HL-60 (cell line): ENCODE measurements around the gene FOLR3.
"Not testable (repeated sequence)": the region's sequence is repeated elsewhere in the genome, so short reads cannot be mapped to it uniquely, and the experiment has no call there.

Source experiments
- DNase-seq, 2 experiments: peaks; one replicate each; pipeline ENCODE4 v3.0.0-alpha.2; 2010 to 2020; ENCODE audit warnings: low read depth in 1 of 2, low spot score in 1 of 2
- H3K27ac ChIP-seq: fragments of 250-450 bp; sonication (Bioruptor Pico); replicated peaks from 2 replicates; pipeline ENCODE4 v1.5.1; 2020; ENCODE audit warnings: mild to moderate bottlenecking, moderate library complexity
- H3K27me3 ChIP-seq: fragments of 250-450 bp; sonication (Bioruptor Pico); 2 replicates; pipeline ENCODE4 v1.5.1; 2021; ENCODE audit warnings: mild to moderate bottlenecking, moderate library complexity; ENCODE audit not compliant: insufficient read depth, poor library complexity, severe bottlenecking
- H3K4me3 ChIP-seq: replicated peaks from 2 replicates; pipeline ENCODE4 v1.5.1; 2011; ENCODE audit warnings: mild to moderate bottlenecking, control low read depth, low read length; ENCODE audit not compliant: insufficient read depth
- GABPA ChIP-seq: IDR thresholded peaks from 2 replicates; pipeline ENCODE4 v1.6.1; 2012; ENCODE audit warnings: low read depth
- POLR2AphosphoS5 ChIP-seq: IDR thresholded peaks from 2 replicates; pipeline ENCODE4 v1.6.1; 2012; ENCODE audit warnings: low read depth
- SPI1 ChIP-seq: IDR thresholded peaks from 2 replicates; pipeline ENCODE4 v1.6.1; 2012; ENCODE audit warnings: low read depth, mild to moderate bottlenecking, borderline replicate concordance
- TF ChIP-seq, protein P1 (sequence below): IDR thresholded peaks from one replicate; pipeline ENCODE4 v1.5.1; 2011; ENCODE audit warnings: low read length, control low read depth, inconsistent platforms; ENCODE audit not compliant: insufficient read depth
- TF ChIP-seq, protein P2 (sequence below): IDR thresholded peaks from 2 replicates; pipeline ENCODE4 v1.6.1; 2012; ENCODE audit warnings: low read depth; ENCODE audit not compliant: insufficient replicate concordance

Gene FOLR3

DNA sequence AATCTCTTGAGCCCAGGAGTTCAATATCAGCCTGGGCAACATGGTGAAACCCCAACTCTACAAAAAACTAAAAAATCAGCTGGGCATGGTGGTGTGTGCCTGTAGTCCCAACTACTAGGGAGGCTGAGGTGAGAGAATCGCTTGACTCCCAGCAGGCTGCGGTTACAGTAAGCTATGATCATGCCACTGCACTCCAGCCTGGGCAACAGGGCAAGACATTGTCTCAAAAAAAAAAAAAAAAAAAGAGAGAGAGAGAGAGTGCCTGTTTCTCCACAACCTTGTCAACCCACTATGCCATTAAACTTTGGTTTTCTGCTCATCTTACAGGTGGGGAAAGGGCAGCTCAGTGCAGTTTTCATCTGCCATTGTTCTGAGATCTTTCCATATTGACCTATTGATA lies 5.1 kb downstream of the FOLR3 start:
- Histone ChIP-seq H3K4me3 (no peak overlapping the region), H3K27me3 (no peaks in the 10 kb centered on the region), H3K27ac (no peak overlapping the region)
- DNase-seq, result no peak
- TF ChIP-seq SPI1 (no peak), GABPA (no peak), POLR2AphosphoS5 (no peak)
- TF ChIP-seq, protein P1, sequence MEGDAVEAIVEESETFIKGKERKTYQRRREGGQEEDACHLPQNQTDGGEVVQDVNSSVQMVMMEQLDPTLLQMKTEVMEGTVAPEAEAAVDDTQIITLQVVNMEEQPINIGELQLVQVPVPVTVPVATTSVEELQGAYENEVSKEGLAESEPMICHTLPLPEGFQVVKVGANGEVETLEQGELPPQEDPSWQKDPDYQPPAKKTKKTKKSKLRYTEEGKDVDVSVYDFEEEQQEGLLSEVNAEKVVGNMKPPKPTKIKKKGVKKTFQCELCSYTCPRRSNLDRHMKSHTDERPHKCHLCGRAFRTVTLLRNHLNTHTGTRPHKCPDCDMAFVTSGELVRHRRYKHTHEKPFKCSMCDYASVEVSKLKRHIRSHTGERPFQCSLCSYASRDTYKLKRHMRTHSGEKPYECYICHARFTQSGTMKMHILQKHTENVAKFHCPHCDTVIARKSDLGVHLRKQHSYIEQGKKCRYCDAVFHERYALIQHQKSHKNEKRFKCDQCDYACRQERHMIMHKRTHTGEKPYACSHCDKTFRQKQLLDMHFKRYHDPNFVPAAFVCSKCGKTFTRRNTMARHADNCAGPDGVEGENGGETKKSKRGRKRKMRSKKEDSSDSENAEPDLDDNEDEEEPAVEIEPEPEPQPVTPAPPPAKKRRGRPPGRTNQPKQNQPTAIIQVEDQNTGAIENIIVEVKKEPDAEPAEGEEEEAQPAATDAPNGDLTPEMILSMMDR, result no peak
- TF ChIP-seq, protein P2, sequence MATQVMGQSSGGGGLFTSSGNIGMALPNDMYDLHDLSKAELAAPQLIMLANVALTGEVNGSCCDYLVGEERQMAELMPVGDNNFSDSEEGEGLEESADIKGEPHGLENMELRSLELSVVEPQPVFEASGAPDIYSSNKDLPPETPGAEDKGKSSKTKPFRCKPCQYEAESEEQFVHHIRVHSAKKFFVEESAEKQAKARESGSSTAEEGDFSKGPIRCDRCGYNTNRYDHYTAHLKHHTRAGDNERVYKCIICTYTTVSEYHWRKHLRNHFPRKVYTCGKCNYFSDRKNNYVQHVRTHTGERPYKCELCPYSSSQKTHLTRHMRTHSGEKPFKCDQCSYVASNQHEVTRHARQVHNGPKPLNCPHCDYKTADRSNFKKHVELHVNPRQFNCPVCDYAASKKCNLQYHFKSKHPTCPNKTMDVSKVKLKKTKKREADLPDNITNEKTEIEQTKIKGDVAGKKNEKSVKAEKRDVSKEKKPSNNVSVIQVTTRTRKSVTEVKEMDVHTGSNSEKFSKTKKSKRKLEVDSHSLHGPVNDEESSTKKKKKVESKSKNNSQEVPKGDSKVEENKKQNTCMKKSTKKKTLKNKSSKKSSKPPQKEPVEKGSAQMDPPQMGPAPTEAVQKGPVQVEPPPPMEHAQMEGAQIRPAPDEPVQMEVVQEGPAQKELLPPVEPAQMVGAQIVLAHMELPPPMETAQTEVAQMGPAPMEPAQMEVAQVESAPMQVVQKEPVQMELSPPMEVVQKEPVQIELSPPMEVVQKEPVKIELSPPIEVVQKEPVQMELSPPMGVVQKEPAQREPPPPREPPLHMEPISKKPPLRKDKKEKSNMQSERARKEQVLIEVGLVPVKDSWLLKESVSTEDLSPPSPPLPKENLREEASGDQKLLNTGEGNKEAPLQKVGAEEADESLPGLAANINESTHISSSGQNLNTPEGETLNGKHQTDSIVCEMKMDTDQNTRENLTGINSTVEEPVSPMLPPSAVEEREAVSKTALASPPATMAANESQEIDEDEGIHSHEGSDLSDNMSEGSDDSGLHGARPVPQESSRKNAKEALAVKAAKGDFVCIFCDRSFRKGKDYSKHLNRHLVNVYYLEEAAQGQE, result no peak

GRCh38 chr11:72141066-72141465 lies 5.5 kb downstream of the FOLR3 start:
- H3K27ac ChIP-seq, result no peak overlapping the region
- no peak for DNase-seq
- TF ChIP-seq, protein P1, result no peak
- TF ChIP-seq POLR2AphosphoS5 (no peak), GABPA (no peak), SPI1 (no peak)
- TF ChIP-seq, protein P2, result no peak

DNA sequence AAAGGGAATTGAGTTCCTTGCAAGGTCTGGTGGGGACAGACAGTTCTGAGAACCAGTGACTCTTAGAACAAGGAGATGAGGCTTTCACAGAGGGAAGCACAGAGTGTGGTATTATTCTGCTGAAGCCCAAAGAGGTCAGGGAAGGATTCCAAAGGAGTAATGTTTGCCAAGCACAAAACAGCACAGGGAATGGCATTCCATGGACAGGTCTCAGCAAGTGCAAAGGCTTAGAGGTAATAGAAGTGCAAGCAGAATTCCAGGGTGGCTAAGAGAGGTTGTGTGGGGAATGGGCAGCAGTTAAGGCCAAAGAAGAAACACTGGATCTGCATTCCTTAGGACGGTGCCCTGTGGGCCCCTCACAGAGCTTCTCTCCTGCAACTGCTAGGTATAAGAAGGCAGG lies 6.6 kb downstream of the FOLR3 start:
- H3K27ac ChIP-seq, H3K4me3 ChIP-seq, DNase-seq, H3K27me3 ChIP-seq: not testable (repeated sequence)

More at GRCh38 chr11:72141066-72141465, 5.5 kb downstream of the FOLR3 start:
- Histone ChIP-seq H3K4me3 (no peak overlapping the region), H3K27me3 (no peaks in the 10 kb centered on the region)

GRCh38 chr11:72142543-72142942 lies 7.0 kb downstream of the FOLR3 start:
- H3K4me3 ChIP-seq, DNase-seq, H3K27ac ChIP-seq, H3K27me3 ChIP-seq: not testable (repeated sequence)

- no peak overlapping the region for H3K27ac ChIP-seq
- TF ChIP-seq GABPA (no peak), SPI1 (no peak), POLR2AphosphoS5 (no peak)
- TF ChIP-seq, protein P1, result no peak
- TF ChIP-seq, protein P2, result no peak
Measured at GRCh38 chr11:72144807-72145565, 9.5 kb downstream of the FOLR3 start.

More at GRCh38 chr11:72144807-72145565, 9.5 kb downstream of the FOLR3 start:
- DNase-seq, result no peak
- Histone ChIP-seq H3K4me3 (no peak overlapping the region), H3K27me3 (no peaks in the 10 kb centered on the region)
